Stimulated activated memory B cell treated with anti-CD40 and anti-IgM and Interleukin-4, amounts not matched to agents 10 μg/mL and 1 μg/mL and 100 μg/mL, for 72 hours (primary cell): ENCODE results near the gene NEGR1.
A peak's percentile ranks its signal among the peaks of the same experiment; 100 is the strongest.
"Not testable (repeated sequence)": the region's sequence is repeated elsewhere in the genome, so short reads cannot be mapped to it uniquely, and the experiment has no call there.

Experiments
- ATAC-seq: fragments of 150-1000 bp; cut with Tn5 transposase; 2 replicates; pipeline ENCODE4 v1.10.0; 2021
- H3K27ac Mint-ChIP-seq: one replicate; pipeline ENCODE4 v1.8.0; 2022; ENCODE audit warnings: mild to moderate bottlenecking, mixed read lengths
- H3K27me3 Mint-ChIP-seq: one replicate; pipeline ENCODE4 v1.8.0; 2022; ENCODE audit warnings: mixed read lengths
- H3K36me3 Mint-ChIP-seq: one replicate; pipeline ENCODE4 v1.8.0; 2022; ENCODE audit warnings: mixed read lengths
- H3K4me1 Mint-ChIP-seq: one replicate; pipeline ENCODE4 v1.8.0; 2022; ENCODE audit warnings: mixed read lengths
- H3K4me3 Mint-ChIP-seq: one replicate; pipeline ENCODE4 v1.8.0; 2022; ENCODE audit warnings: mild to moderate bottlenecking, moderate library complexity, mixed read lengths
- H3K9me3 Mint-ChIP-seq: one replicate; pipeline ENCODE4 v1.8.0; 2022; ENCODE audit warnings: mixed read lengths

NEGR1 gene

GRCh38 chr1:72278461-72278860 lies 3.9 kb downstream of the NEGR1 start:
- Mint-ChIP-seq H3K27me3 (no peaks in the 10 kb centered on the region), H3K4me1 (peaks cover 15% of the 10 kb centered on the region), H3K9me3 (no peaks in the 10 kb centered on the region), H3K36me3 (no peaks in the 10 kb centered on the region), H3K4me3 (no peak overlapping the region), H3K27ac (no peak overlapping the region)
- ATAC-seq = no peak

- Mint-ChIP-seq H3K4me1 (no peaks in the 10 kb centered on the region), H3K36me3 (no peaks in the 10 kb centered on the region), H3K4me3 (no peak overlapping the region), H3K9me3 (peaks cover 9% of the 10 kb centered on the region), H3K27ac (no peak overlapping the region), H3K27me3 (no peaks in the 10 kb centered on the region)
- no peak for ATAC-seq
Observed at GRCh38 chr1:72271555-72272085, 10.7 kb downstream of the NEGR1 start.

- Mint-ChIP-seq H3K36me3 (no peaks in the 10 kb centered on the region), H3K4me3 (no peak overlapping the region), H3K27ac (no peak overlapping the region), H3K27me3 (no peaks in the 10 kb centered on the region), H3K4me1 (no peaks in the 10 kb centered on the region), H3K9me3 (no peaks in the 10 kb centered on the region)
- no peak for ATAC-seq
Observed at GRCh38 chr1:72262735-72263134, 19.6 kb downstream of the NEGR1 start.

- no peak for ATAC-seq
- Mint-ChIP-seq H3K27ac (no peak overlapping the region), H3K36me3 (no peaks in the 10 kb centered on the region), H3K4me1 (no peaks in the 10 kb centered on the region), H3K9me3 (peaks cover 4% of the 10 kb centered on the region), H3K27me3 (no peaks in the 10 kb centered on the region), H3K4me3 (no peak overlapping the region)
Observed at GRCh38 chr1:72253132-72253531, 29.2 kb downstream of the NEGR1 start.

GRCh38 chr1:72241397-72241796 lies 40.9 kb downstream of the NEGR1 start:
- Mint-ChIP-seq H3K4me3 (no peak overlapping the region), H3K4me1 (no peaks in the 10 kb centered on the region), H3K27ac (no peak overlapping the region), H3K36me3 (no peaks in the 10 kb centered on the region), H3K27me3 (no peaks in the 10 kb centered on the region), H3K9me3 (no peaks in the 10 kb centered on the region)
- no peak for ATAC-seq

GRCh38 chr1:72235931-72236330 lies 46.4 kb downstream of the NEGR1 start:
- H3K27me3 Mint-ChIP-seq, ATAC-seq, H3K27ac Mint-ChIP-seq, H3K36me3 Mint-ChIP-seq, H3K4me1 Mint-ChIP-seq, H3K4me3 Mint-ChIP-seq: not testable (repeated sequence)
- peaks cover 12% of the 10 kb centered on the region for H3K9me3 Mint-ChIP-seq

- H3K4me1 Mint-ChIP-seq = no peaks in the 10 kb centered on the region
- no peaks in the 10 kb centered on the region for H3K36me3 Mint-ChIP-seq
Observed at GRCh38 chr1:72235062-72235461, 47.3 kb downstream of the NEGR1 start.

GRCh38 chr1:72230746-72231145 lies 51.6 kb downstream of the NEGR1 start:
- Mint-ChIP-seq H3K4me3 (no peak overlapping the region), H3K36me3 (no peaks in the 10 kb centered on the region), H3K27me3 (no peaks in the 10 kb centered on the region), H3K9me3 (peaks cover 9% of the 10 kb centered on the region), H3K27ac (no peak overlapping the region), H3K4me1 (no peaks in the 10 kb centered on the region)
- ATAC-seq = no peak

More at GRCh38 chr1:72235062-72235461, 47.3 kb downstream of the NEGR1 start:
- no peaks in the 10 kb centered on the region for H3K27me3 Mint-ChIP-seq
- no peak for ATAC-seq
- H3K27ac Mint-ChIP-seq = no peak overlapping the region
- peaks cover 12% of the 10 kb centered on the region for H3K9me3 Mint-ChIP-seq
- no peak overlapping the region for H3K4me3 Mint-ChIP-seq

GRCh38 chr1:72229893-72230292 lies 52.4 kb downstream of the NEGR1 start:
- Mint-ChIP-seq H3K4me3 (no peak overlapping the region), H3K27ac (no peak overlapping the region), H3K9me3 (peaks cover 5% of the 10 kb centered on the region), H3K4me1 (no peaks in the 10 kb centered on the region), H3K36me3 (no peaks in the 10 kb centered on the region), H3K27me3 (no peaks in the 10 kb centered on the region)
- ATAC-seq = no peak

GRCh38 chr1:72227667-72228066 lies 54.7 kb downstream of the NEGR1 start:
- H3K4me3 Mint-ChIP-seq = no peak overlapping the region
- no peaks in the 10 kb centered on the region for H3K27me3 Mint-ChIP-seq
- no peak overlapping the region for H3K27ac Mint-ChIP-seq
- H3K36me3 Mint-ChIP-seq = no peaks in the 10 kb centered on the region
- no peaks in the 10 kb centered on the region for H3K4me1 Mint-ChIP-seq
- no peaks in the 10 kb centered on the region for H3K9me3 Mint-ChIP-seq
- no peak for ATAC-seq

- Mint-ChIP-seq H3K27me3 (no peaks in the 10 kb centered on the region), H3K4me1 (no peaks in the 10 kb centered on the region), H3K27ac (no peak overlapping the region), H3K4me3 (no peak overlapping the region), H3K36me3 (no peaks in the 10 kb centered on the region), H3K9me3 (no peaks in the 10 kb centered on the region)
- ATAC-seq = no peak
Observed at GRCh38 chr1:72224506-72224905, 57.8 kb downstream of the NEGR1 start.

- Mint-ChIP-seq H3K27ac (no peak overlapping the region), H3K27me3 (no peaks in the 10 kb centered on the region), H3K4me3 (no peak overlapping the region), H3K36me3 (no peaks in the 10 kb centered on the region), H3K4me1 (no peaks in the 10 kb centered on the region), H3K9me3 (no peaks in the 10 kb centered on the region)
- peak; percentile 43 for ATAC-seq
Observed at GRCh38 chr1:72221811-72222210, 60.5 kb downstream of the NEGR1 start.

GRCh38 chr1:72218141-72218739 lies 64.1 kb downstream of the NEGR1 start:
- no peaks in the 10 kb centered on the region for H3K9me3 Mint-ChIP-seq
- H3K36me3 Mint-ChIP-seq = no peaks in the 10 kb centered on the region
- H3K4me1 Mint-ChIP-seq = no peaks in the 10 kb centered on the region
- no peak overlapping the region for H3K27ac Mint-ChIP-seq
- no peak overlapping the region for H3K4me3 Mint-ChIP-seq
- H3K27me3 Mint-ChIP-seq = no peaks in the 10 kb centered on the region
- no peak for ATAC-seq

- H3K4me1 Mint-ChIP-seq = no peaks in the 10 kb centered on the region
- no peak overlapping the region for H3K27ac Mint-ChIP-seq
- no peak overlapping the region for H3K4me3 Mint-ChIP-seq
- ATAC-seq = no peak
- no peaks in the 10 kb centered on the region for H3K9me3 Mint-ChIP-seq
- no peaks in the 10 kb centered on the region for H3K36me3 Mint-ChIP-seq
- H3K27me3 Mint-ChIP-seq = no peaks in the 10 kb centered on the region
Observed at GRCh38 chr1:72207059-72207458, 75.3 kb downstream of the NEGR1 start.

GRCh38 chr1:72202761-72203160 lies 79.6 kb downstream of the NEGR1 start:
- ATAC-seq = no peak
- Mint-ChIP-seq H3K4me1 (no peaks in the 10 kb centered on the region), H3K9me3 (no peaks in the 10 kb centered on the region), H3K4me3 (no peak overlapping the region), H3K27me3 (no peaks in the 10 kb centered on the region), H3K27ac (no peak overlapping the region), H3K36me3 (no peaks in the 10 kb centered on the region)

GRCh38 chr1:72197786-72198185 lies 84.6 kb downstream of the NEGR1 start:
- Mint-ChIP-seq H3K27ac (no peak overlapping the region), H3K4me1 (no peaks in the 10 kb centered on the region), H3K36me3 (no peaks in the 10 kb centered on the region), H3K4me3 (no peak overlapping the region), H3K9me3 (no peaks in the 10 kb centered on the region), H3K27me3 (no peaks in the 10 kb centered on the region)
- no peak for ATAC-seq
